GM21786 (cell line): Measurements from ENCODE around the gene EEIG2.
A peak's percentile ranks its signal among the peaks of the same experiment; 100 is the strongest.
"Not testable (repeated sequence)": the region's sequence is repeated elsewhere in the genome, so short reads cannot be mapped to it uniquely, and the experiment has no call there.

ENCODE experiments used
- ATAC-seq: cut with Tn5 transposase; IDR thresholded peaks from one replicate; pipeline ENCODE4 v1.9.1; 2021; ENCODE audit not compliant: unreplicated experiment

The EEIG2 gene

GRCh38 chr1:108541861-108542260 lies 18.0 kb upstream of the EEIG2 start:
- ATAC-seq = no peak

- not testable (repeated sequence) for ATAC-seq
Observed at GRCh38 chr1:108547493-108547892, 12.4 kb upstream of the EEIG2 start.

GRCh38 chr1:108551137-108551862 lies 8.6 kb upstream of the EEIG2 start:
- ATAC-seq = peak; percentile 94

- ATAC-seq = no peak
Observed at GRCh38 chr1:108553905-108554304, 6.0 kb upstream of the EEIG2 start.

GRCh38 chr1:108554682-108555427 lies 5.0 kb upstream of the EEIG2 start:
- ATAC-seq = no peak

- ATAC-seq = no peak
Observed at GRCh38 chr1:108556066-108556465, 3.8 kb upstream of the EEIG2 start.

- no peak for ATAC-seq
Observed at GRCh38 chr1:108556499-108556898, 3.4 kb upstream of the EEIG2 start.

- ATAC-seq = peak; percentile 29
Observed at GRCh38 chr1:108557296-108557695, 2.6 kb upstream of the EEIG2 start.

- peak; percentile 18 for ATAC-seq
Observed at GRCh38 chr1:108560189-108560873, 431 bp downstream of the EEIG2 start.

- peak; percentile 35 for ATAC-seq
Observed at GRCh38 chr1:108560874-108561459, 1.1 kb downstream of the EEIG2 start.

- peak; percentile 37 for ATAC-seq
Observed at GRCh38 chr1:108561689-108562326, 1.9 kb downstream of the EEIG2 start.

- ATAC-seq = no peak
Observed at GRCh38 chr1:108563808-108564207, 3.9 kb downstream of the EEIG2 start.

GRCh38 chr1:108565081-108565480 lies 5.2 kb downstream of the EEIG2 start:
- ATAC-seq = no peak

- no peak for ATAC-seq
Observed at GRCh38 chr1:108565512-108565911, 5.6 kb downstream of the EEIG2 start.

GRCh38 chr1:108568589-108568988 lies 8.7 kb downstream of the EEIG2 start:
- no peak for ATAC-seq

- no peak for ATAC-seq
Observed at GRCh38 chr1:108569097-108569728, 9.3 kb downstream of the EEIG2 start.

- peak; percentile 99 for ATAC-seq
Observed at GRCh38 chr1:108570128-108570527, 10.2 kb downstream of the EEIG2 start.

GRCh38 chr1:108570998-108571401 lies 11.1 kb downstream of the EEIG2 start:
- no peak for ATAC-seq

- ATAC-seq = no peak
Observed at GRCh38 chr1:108572182-108572581, 12.3 kb downstream of the EEIG2 start.

- ATAC-seq = no peak
Observed at GRCh38 chr1:108573183-108573582, 13.3 kb downstream of the EEIG2 start.
